ENCODE results near the gene RSPH1.
A peak's percentile ranks its signal among the peaks of the same experiment; 100 is the strongest.

Gene RSPH1

GRCh38 chr21:42531771-42532170 is 35.7 kb upstream of the RSPH1 start:
- no peak for DNase-seq

- DNase-seq: no peak
Measured at GRCh38 chr21:42530167-42530518, 34.1 kb upstream of the RSPH1 start.

- DNase-seq: peak; percentile 84
Measured at GRCh38 chr21:42527489-42528158, 31.6 kb upstream of the RSPH1 start.

GRCh38 chr21:42527127-42527488 is 31.1 kb upstream of the RSPH1 start:
- no peak for DNase-seq

- DNase-seq: no peak
Measured at GRCh38 chr21:42526379-42526727, 30.3 kb upstream of the RSPH1 start.

GRCh38 chr21:42525676-42526378 is 29.8 kb upstream of the RSPH1 start:
- no peak for DNase-seq

- no peak for DNase-seq
Measured at GRCh38 chr21:42525029-42525581, 29.1 kb upstream of the RSPH1 start.

- peak; percentile 17 for DNase-seq
Measured at GRCh38 chr21:42524341-42525028, 28.5 kb upstream of the RSPH1 start.

GRCh38 chr21:42523941-42524340 is 27.9 kb upstream of the RSPH1 start:
- no peak for DNase-seq

- DNase-seq: no peak
Measured at GRCh38 chr21:42523211-42523610, 27.2 kb upstream of the RSPH1 start.

- no peak for DNase-seq
Measured at GRCh38 chr21:42522771-42523170, 26.7 kb upstream of the RSPH1 start.

GRCh38 chr21:42522271-42522670 is 26.2 kb upstream of the RSPH1 start:
- no peak for DNase-seq

GRCh38 chr21:42521805-42522204 is 25.8 kb upstream of the RSPH1 start:
- no peak for DNase-seq

GRCh38 chr21:42521384-42521783 is 25.4 kb upstream of the RSPH1 start:
- no peak for DNase-seq

- DNase-seq: no peak
Measured at GRCh38 chr21:42520628-42521253, 24.7 kb upstream of the RSPH1 start.

GRCh38 chr21:42518626-42519025 is 22.6 kb upstream of the RSPH1 start:
- DNase-seq: no peak

- no peak for DNase-seq
Measured at GRCh38 chr21:42518215-42518614, 22.2 kb upstream of the RSPH1 start.

GRCh38 chr21:42515708-42516502 is 19.9 kb upstream of the RSPH1 start:
- DNase-seq: no peak

- no peak for DNase-seq
Measured at GRCh38 chr21:42514883-42515228, 18.8 kb upstream of the RSPH1 start.

- peak; percentile 50 for DNase-seq
Measured at GRCh38 chr21:42513985-42514882, 18.2 kb upstream of the RSPH1 start.

- DNase-seq: peak; percentile 42
Measured at GRCh38 chr21:42513151-42513984, 17.3 kb upstream of the RSPH1 start, which contains the start of gene SLC37A1. Gene SLC37A1 (plus strand): TSS chr21:42513852. CDS start chr21:42518455, 4,603 bp downstream.

Data from central memory CD4-positive, alpha-beta T cell (primary cell).